GM19438 (cell line): ENCODE measurements around the gene FAM199X.

ENCODE experiments used
- ATAC-seq: cut with Tn5 transposase; IDR thresholded peaks from one replicate; pipeline ENCODE4 v1.9.1; 2021; ENCODE audit warnings: low read depth; ENCODE audit not compliant: unreplicated experiment

The FAM199X gene

DNA sequence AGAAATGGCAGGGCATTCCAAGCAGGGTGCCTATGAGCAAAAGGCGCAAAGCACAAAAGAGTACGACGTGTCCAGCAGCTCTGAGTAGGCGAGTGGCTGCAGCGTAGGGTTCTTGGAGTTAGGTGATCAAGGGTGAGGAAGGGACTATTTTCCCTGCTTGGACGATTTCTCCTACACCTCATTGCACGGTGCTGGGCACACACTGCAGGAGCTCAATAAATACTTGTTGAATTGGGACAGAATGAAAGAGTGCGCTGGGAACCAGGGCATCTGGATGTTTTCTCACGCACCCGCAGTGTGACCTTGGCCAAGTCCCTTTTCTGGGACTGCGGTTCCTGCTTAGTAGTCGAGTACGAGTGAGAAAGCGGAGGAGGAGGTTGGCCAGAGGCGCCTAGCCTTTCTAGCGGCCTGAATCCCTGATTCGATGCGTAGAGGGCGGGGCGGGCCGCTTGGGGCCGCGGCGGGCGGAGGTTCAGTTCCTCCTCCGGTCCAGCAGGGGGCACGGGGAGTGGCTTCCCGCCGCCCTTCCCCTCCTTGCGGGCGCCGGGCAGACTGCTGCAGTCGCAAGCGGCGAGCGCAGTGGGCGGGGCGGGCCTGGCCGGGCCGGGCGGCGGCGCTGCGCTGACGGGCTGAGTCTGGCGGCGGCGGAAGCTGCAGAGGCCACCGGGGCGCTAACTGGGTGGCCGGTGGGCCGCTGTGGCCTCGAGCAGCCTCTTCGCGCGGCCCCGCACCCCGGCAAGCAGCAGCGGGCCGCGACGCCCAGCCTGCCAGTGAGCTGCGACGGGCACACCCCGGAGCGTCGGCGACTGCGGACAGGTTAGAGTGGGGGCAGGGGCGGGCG, at the start of gene FAM199X:
Gene FAM199X (plus strand): TSS at position 560 of the 841 bp plus-strand sequence. CDS start 333 bp downstream, outside the sequence.
- peak; percentile 93 for ATAC-seq

DNA sequence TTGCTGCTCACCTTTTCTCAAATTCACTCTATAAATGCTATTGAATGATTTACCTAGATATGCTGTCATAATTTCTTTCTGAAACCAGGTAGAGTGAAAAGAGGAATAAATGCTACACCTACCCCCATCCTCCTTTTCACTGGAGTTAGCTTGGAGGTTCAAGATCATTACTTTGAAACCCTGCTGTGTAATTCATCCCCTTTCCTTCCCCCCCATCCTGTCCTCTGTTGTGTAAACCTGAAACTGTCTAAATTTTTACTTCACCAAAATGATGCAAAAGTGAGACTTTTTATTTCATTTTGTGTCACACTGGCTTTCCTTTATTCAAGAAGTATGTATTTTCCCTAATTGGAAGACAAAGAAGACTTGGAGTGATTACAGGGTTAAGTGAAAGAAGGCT, 48.5 kb upstream of the FAM199X start:
- ATAC-seq: no peak

DNA sequence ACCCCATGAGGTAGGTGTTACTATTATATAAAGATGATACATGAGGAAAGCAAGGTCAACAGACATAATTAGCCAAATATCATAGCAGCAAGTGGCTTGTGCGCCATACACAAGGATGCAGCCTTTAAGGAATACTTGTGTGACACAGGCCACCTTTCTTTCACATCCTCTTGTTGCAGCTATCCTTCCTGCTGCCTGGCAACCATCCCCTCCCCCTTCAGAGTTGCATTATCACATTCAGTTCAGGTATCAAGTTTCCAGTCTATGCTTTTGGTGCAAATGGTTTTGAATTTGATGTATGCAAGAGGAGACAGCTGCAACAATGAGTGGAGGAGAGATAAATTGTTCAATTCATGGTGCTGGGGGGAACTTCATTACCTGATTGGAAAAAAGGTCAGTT, 47.5 kb upstream of the FAM199X start:
- ATAC-seq: no peak

DNA sequence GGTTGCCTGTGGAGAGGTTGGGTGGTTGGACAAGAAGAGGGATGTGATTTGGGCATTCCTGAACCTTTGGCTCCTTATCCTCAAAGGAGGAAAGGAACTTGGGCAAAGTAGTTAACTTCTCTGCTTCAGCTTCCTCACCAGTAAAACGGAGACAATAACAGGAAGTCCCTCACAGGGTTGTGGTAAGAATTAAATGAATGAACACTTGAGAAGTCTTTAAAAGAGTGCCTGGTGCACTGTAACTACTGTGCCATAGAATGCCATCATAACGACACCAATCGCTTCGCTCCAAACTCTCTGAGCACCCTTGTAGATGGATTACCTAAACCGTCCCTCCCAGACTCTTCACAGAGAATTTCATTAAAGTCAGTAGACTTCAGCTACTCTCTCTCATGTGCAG, 43.4 kb upstream of the FAM199X start:
- ATAC-seq: no peak

DNA sequence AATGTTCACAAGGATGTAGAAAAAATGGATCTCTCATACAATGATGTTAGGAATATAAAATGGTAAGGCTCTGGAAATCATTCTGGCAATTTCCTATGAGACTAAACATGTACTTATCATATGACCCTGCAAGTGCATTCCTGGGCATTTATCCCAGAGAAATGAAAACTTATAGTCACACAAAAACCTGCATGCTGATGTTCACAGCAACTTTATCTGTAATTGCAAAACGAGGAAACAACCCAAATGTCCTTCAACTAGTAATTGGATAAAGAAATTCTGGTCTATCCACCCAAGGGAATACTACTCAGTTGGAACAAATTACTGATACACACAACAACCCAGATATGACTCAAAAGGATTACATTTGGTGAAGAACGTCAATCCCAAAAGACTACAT, 39.4 kb upstream of the FAM199X start:
- ATAC-seq: no peak

DNA sequence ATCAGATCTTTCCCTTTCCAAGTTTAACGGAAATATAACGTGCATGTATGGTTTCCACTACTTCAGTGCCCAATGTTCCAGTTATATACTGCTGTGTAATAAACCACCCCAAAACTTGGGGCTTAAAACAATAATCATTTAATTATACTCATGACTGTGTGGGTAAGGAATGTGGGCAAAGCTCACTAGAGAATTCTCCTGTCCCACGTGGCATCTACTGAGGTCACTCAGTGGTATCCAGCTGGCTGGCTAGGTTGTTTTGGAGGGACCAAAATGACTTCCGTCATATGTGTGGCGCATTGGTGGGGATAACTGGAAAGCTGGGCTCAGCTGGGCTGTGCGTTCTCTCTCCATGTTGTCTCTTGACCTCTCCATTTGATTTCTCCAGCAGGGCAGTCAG, 35.4 kb upstream of the FAM199X start:
- no peak for ATAC-seq

DNA sequence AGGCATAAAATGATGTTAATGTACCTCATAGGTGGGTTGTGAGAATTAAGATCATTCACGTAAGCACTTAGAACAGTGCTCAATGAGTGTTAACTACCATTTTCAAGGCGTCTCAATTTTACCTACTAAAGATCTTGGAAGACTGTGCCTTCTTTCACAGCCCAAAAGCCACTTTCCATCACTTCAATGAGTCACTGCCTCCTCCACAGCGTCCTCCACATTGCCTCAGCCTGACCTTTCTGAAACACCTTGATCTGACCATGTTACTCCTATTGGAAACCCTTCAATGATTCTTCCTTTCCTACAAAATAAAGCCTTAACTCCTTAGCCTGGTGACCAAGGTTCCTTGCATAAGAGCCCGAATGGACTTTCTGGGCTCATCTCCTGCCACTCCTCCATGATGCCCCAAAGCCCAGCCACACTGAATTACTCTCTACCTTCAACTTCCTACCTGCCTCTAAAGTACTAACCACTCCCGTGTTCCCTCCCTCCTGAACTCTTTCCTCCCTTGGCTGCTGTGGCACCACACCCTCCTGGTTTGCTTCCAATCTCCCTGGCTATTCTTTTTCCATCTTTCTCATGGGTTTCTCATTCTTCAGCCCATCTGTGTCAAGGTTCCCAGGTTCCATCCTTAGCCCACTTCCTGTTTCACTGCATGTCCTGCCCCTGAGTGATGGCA, 31.5 kb upstream of the FAM199X start:
- no peak for ATAC-seq

DNA sequence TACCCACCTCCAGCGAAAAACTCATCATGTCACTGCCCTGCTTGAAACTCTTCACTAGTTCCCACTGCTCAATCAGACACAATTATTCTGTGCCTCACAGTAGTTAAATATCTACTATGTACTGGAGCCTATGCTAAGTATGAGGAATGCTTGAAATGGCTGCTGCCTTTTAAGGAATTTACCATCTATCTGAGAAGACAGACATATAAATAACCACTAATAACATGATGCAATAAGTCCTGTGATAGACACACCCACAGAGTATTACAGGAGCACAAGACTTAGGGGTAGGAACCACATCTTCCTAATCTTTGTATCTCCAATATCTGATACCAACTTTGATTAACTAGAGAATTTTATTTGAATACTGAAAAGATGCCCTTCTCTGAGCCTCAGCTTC, 30.6 kb upstream of the FAM199X start:
- ATAC-seq: no peak

DNA sequence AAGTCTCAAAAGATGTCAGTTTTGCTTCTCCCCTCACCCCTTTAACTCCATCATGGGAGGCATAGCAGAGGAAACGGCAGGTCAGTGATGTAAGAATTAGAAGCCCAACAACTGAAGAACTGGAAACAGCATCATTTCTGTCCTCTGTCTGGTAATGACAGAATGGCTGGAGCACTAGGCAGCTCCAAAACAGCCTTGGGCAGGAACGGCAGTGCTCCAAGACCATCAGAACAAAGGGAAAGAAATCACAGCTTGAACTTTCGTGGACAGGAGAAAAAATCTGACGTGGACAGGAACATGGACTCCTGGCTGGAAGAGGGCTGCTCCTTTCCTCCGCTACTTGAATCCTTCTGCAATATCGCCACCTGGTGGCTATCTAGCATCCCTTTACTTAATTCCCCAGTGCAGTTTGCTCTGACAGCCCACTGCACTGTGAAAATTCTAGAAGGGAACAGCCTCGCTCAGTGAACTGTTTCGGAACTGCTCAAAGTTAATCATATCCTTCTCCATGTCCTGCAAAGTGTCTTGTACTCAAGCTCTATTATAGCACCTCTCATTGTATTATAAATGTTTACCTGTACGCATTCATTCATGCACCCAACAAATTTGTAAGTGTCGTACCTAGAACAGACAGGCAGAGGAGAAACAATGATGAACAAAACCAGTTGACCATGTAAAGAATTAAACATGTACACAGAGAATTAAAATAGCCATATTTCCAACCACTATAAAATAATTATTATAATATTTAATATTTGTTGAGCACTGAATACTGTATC, 29.8 kb upstream of the FAM199X start:
- peak; percentile 88 for ATAC-seq

DNA sequence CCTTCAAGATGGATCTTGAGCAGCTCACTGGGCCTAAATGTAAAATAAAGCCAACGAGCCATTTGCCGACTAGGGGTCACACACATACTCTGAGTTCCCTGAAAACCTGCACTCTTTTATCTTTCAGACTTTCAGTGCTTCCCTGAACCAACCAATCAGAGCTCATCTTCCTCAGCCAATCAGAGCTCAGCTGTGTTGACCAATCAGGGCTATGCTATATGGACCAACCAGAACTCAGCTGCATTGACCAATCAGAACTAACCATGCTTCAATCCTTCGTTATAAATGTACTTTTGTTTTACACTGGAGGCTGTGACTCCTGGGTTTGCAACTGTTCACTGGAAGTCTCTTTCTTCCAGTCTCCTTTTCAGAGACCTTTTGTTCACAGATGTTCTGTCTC, 28.8 kb upstream of the FAM199X start:
- no peak for ATAC-seq

DNA sequence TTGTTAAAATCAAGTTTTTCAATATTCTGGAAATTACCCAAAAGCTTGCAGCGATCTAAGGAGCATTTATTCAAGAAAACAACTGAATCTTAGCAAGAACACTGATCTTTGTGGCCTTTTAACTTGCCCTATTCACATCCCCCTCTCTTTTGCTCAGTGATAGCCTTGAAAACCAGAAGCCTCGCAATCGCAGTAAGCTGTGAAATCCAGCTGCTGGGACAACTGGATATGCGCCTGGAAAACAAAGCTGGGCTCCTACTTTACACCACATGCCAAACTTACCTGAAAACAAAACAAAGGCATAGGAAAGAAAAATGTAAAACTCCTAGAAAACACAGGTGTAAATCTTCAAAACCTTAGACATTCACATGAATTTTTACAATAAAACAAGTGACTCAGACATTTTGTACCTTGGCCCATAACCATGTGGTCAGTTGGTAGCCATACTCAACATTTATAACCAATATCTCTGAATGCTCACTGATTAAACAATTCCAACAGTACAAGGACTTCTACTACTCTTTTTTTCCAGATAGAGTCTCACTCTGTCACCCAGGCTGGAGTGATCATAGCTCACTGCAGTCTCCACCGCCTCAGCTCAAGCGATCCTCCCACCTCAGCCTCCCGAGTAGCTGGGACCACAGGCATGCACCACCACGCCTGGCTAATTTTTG, 25.0 kb upstream of the FAM199X start:
- no peak for ATAC-seq

DNA sequence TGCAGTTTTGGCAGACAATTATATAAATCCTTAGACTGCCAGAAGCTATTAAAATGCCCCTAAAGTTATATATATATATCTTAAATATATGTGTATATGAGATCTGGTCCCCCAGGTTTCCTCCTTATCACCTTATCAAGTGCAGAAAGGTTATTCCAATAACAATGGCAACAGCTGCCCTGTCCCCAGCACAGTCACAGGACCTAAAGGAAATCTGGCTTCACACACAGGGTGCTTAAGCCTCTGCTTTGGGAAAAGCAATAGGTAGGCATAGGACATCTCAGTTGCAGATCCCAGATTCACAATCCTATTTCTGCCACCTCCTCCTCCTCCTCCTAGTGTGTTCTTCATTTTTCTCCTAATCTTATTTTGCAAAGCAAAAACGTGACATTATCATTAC, 15.2 kb upstream of the FAM199X start:
- ATAC-seq: no peak

DNA sequence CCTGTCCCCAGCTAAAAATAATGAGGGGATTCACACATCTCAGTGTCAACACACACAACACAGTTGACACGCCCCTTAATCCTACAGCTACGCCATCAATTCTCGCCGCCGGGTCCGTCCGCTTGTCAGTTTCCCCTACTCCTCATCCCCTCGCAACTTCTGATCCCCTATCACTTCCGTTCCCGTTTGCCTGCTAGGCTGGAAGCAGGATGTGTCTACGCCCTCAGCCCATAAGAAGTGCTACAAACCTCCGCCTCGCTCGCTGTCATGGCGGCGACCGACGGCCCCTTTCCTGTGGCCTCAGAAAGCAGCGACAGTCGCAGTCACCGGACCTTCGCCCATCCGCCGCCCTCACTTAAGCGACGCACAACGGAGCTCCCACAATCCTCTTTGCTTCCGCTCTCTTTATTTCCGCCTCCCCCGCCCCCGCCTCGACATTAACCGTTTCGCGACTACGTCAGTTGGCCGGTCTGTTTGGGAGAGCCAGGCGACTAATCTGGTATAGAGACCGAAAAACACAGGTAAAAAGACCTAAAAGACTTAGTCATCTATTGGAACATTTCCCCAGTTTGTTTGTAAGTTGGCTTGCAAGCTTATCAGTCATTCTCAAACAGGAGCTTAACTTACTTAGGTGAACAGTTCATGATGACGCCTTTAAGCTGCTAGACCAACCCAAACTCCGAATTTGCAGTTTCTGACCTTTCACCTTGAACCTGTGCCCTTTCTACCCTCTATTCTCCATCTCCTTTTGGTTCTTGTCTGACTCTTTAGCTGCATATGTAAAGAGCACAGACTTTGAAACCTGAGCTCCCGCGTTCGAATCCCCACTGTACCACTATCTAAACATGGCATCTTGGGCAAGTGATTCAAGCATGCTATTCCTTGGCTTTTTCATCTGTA, 9.4 kb upstream of the FAM199X start, which contains the start of gene SLC25A53:
Gene SLC25A53 (minus strand): TSS at position 380 of the 900 bp plus-strand sequence. CDS start 51,752 bp downstream, outside the sequence.
- peak; percentile 96 for ATAC-seq

DNA sequence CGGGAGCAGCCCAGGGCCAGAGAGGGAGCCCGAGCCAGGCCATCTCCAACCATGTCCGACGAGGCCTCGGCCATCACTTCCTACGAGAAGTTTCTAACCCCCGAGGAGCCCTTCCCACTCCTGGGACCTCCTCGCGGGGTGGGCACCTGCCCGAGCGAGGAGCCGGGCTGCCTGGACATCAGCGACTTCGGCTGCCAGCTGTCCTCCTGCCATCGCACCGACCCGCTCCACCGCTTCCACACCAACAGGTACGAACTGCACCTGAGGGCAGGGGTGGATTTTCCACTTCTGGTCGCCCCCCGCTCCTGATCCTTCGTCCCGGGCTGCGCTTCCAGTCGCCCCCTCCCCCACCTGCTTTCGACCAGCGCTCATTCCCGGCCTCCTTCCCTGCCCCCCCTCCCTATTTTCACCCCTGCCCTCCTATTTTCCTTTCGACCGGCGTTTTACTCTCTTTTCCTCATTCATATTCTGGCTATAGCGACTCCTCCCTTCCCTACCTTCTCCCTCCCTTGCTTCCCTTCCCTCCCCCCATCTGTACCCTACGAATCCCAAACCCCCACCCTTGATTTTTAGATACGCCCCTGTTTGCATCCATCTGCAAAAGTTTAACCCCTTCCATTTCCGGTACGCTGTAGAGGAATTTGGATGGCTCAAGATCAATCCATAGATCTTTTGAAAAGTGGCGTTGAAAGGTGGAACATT, 633 bp downstream of the FAM199X start:
- peak; percentile 2 for ATAC-seq

DNA sequence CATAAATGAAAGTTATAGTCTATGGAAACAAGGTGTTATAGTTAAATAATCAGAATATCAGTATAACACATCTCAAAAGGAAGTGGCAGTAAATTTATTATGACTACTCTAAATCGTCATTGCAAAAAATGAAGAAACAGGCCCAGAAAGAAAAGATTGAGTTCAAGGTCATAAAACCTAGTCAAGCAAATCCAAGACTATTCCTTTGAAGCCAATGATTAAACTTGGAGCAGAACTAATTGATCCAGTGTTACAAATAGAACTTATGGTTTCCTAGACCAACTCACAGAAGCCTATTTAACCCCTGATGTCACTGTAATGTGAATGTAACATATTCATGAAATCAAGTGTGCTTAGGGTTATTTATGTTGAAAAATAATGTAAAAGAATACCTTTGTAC, 1.9 kb downstream of the FAM199X start:
- ATAC-seq: no peak

DNA sequence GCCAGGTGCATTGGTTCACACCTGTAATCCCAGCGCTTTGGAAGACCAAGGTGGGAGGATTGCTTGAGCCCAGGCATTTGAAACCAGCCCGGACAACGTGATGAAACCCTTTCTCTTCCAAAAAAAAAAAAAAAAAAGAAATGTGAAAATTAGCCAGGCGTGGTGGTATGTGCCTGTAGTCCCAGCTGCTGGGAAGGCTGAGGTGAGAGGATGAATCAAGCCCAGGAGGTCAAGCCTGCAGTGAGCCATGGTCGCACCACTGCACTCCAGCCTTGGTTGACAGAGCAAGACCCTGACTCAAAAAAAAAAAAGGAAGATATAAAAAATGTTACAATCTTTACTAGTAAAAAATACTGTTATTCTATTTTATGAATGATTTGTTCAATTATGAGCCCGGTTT, 5.9 kb downstream of the FAM199X start:
- no peak for ATAC-seq

DNA sequence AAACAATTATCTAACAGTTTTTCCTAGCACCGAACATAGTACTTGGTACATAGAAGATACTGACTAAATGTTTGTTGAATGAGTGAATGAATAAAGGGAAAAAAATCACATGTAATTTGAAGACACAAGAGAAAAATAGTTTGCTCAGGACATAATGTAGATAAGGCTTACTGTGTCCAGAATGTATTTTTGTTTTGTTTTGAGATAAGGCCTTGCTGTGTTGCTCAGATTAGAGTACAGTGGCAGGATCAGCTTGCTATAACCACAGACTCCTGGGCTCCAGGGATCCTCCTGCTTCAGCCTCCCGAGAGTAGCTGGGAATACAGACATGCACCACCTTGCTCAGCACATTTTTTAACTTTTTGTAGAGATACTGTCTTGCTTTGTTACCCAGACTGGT, 6.5 kb downstream of the FAM199X start:
- ATAC-seq: no peak

DNA sequence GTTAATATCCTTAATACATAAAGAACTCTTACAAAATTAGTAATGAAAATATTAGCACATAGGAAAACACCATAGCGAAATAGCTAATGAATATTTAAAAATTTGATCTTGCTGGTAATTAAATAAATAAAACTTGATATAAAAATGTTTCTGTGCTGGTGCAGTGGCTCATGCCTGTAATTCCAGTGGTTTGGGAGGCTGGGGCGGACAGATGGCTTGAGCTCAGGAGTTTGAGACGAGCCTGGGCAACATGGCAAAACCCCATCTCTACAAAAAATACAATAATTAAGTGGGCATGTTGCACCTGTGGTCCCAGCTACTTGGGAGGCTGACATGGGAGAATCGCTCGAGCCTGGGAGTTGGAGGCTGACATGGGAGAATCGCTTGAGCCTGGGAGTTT, 7.6 kb downstream of the FAM199X start:
- ATAC-seq: no peak

DNA sequence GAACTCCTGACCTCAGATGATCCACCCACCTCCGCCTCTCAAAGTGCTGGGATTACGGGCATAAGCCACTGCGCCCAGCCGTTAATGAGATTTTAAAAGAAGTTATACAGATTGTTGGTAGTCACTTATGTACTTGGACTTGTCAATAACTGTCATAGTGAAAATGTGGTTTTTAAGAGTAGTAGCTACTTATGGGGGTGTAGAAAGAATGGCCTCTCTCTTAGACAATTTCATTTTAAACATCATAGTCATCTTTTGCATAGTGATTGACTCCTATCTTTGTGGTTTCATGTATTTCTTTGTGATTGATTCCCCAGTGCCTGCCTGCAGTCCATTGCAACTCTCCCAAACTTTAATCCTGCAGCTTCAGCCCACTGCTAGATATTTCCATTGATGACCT, 17.4 kb downstream of the FAM199X start:
- no peak for ATAC-seq
